GM13976 (cell line): ENCODE results near the gene SYNPO.

Experiments used
- DNase-seq: peaks from one replicate; pipeline ENCODE4 v3.0.0; 2012; ENCODE audit warnings: low spot score
- in situ Hi-C: fragments of 300-500 bp; cut with MboI; formaldehyde crosslinking; loops from one replicate; pipeline ENCODE4 v1.12.0; 2022; ENCODE audit warnings: low sequenced_read_pairs, mixed read lengths, inconsistent platforms; ENCODE audit not compliant: unreplicated experiment
- TF ChIP-seq, protein P1 (sequence below): IDR thresholded peaks from 2 replicates; pipeline ENCODE4 v1.5.1; 2012; ENCODE audit warnings: borderline replicate concordance, mild to moderate bottlenecking; ENCODE audit not compliant: insufficient read depth; ENCODE audit errors: extremely low read depth, missing control alignments, control extremely low read depth

Gene SYNPO

DNA sequence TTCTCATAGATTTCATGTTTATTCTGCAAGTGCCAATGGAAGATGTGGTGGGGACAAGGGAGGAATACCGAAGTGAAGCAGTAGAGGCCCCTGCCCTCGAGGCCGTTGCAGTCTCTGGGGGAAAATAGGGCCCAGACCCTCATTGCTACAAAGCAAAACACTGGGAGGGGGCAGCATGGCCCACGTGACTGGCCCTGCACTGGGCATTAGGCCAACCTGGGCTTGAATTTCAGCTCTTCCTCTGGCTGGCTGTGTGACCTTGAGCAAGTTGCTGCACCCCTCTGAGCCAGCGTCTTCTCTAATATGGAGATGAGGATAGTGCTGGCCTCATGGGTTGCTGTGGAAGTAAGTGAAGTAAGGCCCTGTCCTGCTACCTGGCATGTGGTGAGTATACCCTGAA, 709 bp upstream of the SYNPO start:
- TF ChIP-seq, protein P1, sequence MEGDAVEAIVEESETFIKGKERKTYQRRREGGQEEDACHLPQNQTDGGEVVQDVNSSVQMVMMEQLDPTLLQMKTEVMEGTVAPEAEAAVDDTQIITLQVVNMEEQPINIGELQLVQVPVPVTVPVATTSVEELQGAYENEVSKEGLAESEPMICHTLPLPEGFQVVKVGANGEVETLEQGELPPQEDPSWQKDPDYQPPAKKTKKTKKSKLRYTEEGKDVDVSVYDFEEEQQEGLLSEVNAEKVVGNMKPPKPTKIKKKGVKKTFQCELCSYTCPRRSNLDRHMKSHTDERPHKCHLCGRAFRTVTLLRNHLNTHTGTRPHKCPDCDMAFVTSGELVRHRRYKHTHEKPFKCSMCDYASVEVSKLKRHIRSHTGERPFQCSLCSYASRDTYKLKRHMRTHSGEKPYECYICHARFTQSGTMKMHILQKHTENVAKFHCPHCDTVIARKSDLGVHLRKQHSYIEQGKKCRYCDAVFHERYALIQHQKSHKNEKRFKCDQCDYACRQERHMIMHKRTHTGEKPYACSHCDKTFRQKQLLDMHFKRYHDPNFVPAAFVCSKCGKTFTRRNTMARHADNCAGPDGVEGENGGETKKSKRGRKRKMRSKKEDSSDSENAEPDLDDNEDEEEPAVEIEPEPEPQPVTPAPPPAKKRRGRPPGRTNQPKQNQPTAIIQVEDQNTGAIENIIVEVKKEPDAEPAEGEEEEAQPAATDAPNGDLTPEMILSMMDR: no peak
- no peak for DNase-seq
- in situ Hi-C loops: no loop called here

DNA sequence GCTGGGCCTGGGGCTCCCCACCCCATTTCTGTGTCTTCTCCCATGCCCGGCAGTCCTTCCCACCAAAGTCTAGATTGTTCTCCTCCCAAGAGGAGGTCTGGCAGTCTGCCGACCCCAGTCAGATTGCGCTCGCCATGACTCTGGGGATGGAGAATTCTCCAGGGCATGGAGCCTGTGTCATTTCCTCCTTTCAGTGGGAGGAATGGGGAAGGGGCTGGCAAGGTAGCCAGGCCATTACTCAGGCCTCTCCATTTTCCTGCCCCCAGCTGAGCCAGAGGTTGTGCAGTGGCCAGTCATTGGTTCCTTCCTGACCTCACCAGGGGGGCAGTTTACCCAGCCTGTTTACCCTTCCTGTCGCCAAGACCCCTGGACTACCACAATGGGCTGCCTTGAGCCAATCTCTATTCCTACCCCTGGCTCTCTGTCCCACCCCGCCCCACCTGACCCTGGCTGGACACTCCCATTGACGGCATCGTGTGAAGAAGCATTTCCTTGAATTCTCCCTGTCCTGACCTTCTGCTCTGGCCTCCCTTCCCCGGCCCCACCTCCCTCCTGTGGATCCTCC, 628 bp downstream of the SYNPO start:
- TF ChIP-seq, protein P1: no peak
- in situ Hi-C loops: no loop called here
- no peak for DNase-seq

DNA sequence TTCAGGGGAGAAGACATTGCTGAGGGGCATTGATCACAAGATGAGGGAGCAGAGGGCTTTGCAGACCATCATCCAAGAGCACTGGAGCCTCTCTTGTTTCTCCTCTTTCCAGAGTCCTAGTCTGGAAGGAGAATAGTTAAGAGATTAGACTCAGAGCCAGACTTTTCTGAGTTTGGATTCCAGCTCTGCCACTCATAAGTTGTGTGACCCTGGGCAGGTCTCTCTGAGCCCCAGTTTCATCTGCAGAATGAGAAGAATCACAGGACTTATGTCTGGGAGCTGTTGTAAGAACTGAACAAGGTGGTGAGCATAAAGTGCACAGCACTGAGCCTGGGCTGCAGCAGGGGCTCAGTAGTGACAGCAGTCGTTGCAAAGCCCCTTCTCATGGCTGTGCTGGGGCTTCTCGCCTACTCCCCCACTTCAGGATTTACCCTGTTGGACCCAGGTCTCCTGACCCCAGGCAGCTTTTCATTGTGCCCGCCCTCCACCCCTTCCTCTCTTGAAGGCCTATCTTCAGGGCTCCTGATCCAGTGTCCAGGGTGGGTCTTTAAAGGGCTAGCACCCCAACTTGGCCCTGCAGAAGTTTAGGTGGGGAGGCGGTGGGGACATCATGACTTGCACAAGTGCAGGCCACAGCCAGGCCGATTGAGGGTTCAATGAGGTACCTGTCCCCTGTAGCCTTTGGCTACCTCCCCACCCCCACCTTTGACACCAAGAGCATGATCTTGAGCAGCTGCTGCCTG, 1.5 kb downstream of the SYNPO start:
- DNase-seq: no peak
- TF ChIP-seq, protein P1: no peak
- in situ Hi-C loops: no loop called here

DNA sequence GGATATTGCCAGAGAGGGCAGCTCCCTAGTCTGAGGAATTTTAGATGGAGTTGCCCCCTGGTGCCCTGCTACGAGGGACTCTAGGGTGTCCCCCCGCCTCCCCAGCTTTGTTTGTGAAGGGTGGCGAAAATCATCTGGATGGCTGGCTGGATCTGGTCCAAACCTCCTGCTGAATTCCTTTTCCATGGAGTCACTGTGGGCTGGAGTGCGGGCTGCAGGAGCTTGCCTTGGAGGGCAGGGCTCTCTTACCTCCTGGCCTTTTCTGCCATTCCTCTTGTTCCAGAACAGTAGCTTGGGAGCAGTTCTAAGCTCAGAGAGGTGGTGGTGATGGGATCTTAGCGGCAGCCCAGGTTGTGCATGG, 2.1 kb downstream of the SYNPO start:
- in situ Hi-C loops: no loop called here
- DNase-seq: no peak

DNA sequence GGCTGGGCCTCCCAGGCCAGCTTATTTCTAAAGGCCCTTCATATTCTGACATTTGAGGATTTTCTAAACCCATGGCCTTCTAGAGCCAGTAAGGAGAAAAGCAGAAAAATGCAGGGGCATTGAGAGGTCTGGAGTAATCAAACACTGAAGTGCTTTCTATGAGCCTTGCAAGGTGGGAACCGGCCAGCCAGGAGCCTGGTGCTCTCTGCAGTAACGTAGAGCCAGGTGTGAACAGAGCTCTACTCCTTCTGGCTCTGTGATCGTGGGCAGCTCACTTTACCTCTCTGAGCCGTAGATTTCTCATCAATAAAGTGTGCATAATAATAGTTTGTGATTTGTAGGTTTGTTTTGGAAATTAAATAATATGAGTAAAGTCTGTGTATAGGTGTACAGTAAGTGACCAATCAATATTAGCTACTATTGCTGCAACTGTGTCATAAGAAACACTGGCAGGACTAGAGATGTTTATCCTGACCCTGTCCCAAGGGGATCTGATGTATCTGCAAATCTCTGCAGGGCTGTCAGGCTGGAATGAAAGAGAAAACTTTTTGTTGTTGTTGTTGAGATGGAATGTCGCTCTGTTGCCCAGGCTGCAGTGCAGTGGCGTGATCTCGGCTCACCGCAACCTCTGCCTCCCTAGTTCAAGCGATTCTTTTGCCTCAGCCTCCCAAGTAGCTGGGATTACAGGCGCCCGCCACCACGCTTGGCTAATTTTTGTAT, 2.7 kb downstream of the SYNPO start:
- DNase-seq: no peak
- in situ Hi-C loops: no loop called here
- TF ChIP-seq, protein P1: no peak

More for the DNA sequence above, 2.1 kb downstream of the SYNPO start:
- TF ChIP-seq, protein P1: no peak

DNA sequence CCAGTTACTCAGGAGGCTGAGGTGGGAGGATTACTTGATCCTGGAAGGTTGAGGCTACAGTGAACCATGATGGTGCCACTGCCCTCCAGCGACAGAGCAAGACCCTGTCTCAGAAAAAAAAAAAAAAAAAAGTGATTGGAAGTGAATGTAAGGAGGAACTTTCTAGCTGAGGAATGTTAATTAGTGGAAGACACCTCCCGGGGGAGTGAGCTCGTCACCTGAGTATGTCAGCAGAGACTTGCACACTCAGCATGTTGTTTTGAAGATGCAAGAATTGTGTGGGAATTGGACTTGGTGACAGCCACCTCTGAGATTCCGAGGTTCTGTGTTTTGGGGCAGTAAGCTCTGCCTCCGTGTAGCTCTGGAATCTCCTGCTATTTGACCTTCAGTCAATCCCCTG, 3.6 kb downstream of the SYNPO start:
- no peak for DNase-seq
- TF ChIP-seq, protein P1: no peak
- in situ Hi-C loops: no loop called here
